Tibial nerve (tissue), 3 donors: ENCODE measurements around the gene ARFRP1.

Experiments
- POLR2A ChIP-seq, 2 donors: fragments of 450-650 bp; IDR thresholded peaks; one replicate each; pipeline ENCODE4 v1.6.1; 2017; ENCODE audit warnings: antibody characterized with exemption in 2 of 2, mild to moderate bottlenecking in 2 of 2, moderate library complexity in 2 of 2
- TF ChIP-seq, protein P1 (sequence below), 5 experiments: fragments of 200-600 bp in 3 of 5; fragments of 450-650 bp in 2 of 5; sonication (generic) in 3 of 5; IDR thresholded peaks; one replicate each; pipeline ENCODE4 v1.5.1; 2016 to 2019; ENCODE audit warnings: antibody characterized with exemption in 5 of 5, mild to moderate bottlenecking in 3 of 5, moderate library complexity in 2 of 5

DNA sequence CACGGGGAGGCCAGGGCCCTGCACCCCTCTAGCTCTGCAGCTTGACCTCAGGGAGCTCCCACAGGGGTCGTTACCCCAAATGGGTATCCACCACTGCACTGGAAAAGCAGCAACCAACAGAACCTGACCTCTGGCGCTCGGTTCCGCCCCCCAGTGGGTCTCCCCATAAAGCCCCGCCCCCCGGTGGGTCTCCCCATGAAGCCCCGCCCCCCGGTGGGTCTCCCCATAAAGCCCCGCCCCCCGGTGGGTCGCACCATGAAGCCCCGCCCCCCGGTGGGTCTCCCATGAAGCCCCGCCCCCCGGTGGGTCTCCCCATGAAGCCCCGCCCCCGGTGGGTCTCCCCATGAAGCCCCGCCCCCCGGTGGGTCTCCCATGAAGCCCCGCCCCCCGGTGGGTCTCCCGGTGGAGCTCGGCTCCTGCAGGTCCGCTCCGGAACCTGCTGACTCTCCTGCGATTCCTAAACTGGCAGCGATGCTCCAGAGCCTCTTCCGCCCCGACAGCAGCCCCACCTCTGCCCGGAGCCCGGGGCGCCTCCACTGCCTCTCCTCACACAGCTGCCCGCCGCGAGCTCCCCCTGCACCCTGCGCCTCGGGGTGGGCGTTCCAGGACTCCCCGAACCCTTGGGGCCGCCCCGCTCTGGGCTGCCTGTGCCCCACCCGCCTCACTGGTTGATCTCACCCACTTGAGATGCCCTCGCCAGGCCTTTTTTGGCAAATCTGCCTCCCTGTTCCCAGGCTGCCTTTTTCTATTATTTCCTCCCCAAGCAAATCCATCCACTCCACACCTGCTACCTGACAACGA is 43.9 kb upstream of the ARFRP1 start:
- TF ChIP-seq, protein P1, sequence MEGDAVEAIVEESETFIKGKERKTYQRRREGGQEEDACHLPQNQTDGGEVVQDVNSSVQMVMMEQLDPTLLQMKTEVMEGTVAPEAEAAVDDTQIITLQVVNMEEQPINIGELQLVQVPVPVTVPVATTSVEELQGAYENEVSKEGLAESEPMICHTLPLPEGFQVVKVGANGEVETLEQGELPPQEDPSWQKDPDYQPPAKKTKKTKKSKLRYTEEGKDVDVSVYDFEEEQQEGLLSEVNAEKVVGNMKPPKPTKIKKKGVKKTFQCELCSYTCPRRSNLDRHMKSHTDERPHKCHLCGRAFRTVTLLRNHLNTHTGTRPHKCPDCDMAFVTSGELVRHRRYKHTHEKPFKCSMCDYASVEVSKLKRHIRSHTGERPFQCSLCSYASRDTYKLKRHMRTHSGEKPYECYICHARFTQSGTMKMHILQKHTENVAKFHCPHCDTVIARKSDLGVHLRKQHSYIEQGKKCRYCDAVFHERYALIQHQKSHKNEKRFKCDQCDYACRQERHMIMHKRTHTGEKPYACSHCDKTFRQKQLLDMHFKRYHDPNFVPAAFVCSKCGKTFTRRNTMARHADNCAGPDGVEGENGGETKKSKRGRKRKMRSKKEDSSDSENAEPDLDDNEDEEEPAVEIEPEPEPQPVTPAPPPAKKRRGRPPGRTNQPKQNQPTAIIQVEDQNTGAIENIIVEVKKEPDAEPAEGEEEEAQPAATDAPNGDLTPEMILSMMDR (IDR thresholded peaks at IDR 0.05): no peak
- TF ChIP-seq POLR2A (IDR thresholded peaks at IDR 0.05): no peak
